Putamen (tissue), 1 donor: ENCODE results near the gene ZNRF4.

Experiments used
- DNase-seq: peaks from one replicate; pipeline ENCODE4 v3.0.0-alpha.2; 2016; ENCODE audit warnings: low spot score

The ZNRF4 gene

DNA sequence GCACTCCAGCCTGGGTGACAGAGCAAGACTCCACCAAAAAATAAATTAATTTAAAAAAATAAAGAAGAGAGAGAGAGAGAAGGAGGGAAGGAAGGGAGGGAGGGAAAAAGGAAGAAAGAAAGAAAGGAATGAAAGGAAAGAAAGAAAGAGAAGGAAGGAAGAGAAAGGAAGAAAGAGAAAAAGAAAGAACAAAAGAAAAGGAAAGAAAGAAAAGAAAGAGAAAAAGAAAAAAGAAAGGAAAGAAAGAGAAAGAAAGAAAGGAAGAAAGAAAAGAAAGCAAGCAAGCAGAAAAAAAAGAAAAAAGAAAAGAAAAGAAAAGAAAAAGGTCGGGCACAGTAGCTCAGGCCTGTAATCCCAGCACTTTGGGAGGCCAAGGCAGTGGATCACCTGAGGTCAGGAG is 14.9 kb upstream of the ZNRF4 start:
- no peak for DNase-seq

DNA sequence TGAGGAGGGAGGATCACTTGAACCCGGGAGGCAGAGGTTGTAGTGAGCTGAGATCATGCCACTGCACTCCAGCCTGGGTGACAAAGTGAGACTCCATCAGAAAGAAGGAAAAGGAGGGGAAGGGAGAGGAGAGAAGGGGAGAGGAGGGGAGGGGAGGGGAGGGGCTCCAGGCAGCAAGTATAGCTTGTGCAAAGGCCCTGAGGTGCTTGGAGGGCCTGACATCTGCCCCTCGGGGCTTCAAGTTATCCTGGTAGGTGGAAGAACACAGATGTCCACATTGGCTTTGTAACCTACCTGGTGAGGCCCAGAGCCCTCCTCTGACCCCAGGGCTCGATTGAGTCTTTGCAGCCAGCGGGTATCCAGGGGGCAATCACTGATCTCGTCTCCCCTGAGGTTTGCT is 11.5 kb upstream of the ZNRF4 start:
- DNase-seq = no peak

DNA sequence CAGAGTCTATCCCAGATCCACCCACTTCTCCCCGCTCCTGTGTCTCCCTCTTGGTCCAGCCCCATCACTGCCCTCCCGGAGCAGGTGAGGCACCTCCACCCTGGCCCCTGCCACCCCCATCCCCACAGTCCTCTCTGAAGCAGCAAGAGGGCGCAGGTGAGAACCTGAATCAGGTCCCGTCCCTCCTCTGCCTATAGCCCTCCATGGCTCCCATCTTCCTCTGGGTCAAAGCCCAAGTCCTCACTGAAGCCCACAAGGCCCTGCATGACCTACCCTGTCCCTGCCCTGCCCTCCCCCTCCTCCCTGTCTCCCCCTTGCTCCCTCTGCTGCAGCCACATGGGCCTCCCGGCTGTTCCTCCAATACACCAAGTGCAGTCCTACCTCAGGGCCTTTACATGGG is 10.8 kb upstream of the ZNRF4 start:
- no peak for DNase-seq

DNA sequence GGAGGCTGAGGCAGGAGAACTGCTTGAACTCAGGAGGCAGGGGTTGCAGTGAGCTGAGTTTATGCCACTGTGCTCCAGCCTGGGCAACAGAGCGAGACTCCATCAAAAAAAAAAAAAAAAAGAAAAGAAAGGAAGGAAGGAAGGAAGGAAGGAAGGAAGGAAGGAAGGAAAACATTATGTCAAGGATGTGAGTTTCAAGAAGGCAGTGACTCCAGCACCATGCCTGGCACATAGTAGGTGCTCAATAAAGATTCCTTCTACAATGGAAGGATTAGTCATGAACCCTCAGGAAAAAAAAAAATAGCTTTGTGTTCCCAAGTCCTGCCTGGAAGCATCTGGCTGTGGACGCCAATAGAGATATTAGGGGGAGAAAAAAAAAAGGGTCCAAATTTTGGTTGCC is 10.1 kb upstream of the ZNRF4 start:
- DNase-seq = no peak

DNA sequence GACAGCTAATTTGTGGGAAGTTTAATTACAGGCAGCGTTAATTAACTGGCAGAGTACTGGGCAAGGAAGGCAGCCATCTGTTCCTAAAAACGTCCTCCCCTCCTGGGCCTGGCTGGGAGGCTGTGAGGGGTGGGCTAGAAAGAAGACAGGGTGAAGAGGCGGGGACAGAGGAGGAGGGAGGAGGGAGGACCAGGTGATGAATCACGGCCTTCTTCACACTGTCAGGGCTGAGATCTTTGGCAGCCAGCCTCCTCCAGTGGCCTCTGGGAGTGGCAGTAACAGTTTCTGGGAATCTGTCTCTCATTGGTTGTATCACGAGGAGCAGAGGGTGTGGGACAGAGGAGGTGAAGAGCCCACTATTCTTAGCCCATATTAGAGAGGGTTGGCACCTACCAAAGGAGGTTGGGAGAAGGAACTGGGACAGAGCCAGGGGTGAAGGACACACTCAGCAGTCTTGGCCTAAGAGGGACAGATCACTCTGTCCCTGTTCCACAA is 9.6 kb upstream of the ZNRF4 start:
- DNase-seq = no peak

DNA sequence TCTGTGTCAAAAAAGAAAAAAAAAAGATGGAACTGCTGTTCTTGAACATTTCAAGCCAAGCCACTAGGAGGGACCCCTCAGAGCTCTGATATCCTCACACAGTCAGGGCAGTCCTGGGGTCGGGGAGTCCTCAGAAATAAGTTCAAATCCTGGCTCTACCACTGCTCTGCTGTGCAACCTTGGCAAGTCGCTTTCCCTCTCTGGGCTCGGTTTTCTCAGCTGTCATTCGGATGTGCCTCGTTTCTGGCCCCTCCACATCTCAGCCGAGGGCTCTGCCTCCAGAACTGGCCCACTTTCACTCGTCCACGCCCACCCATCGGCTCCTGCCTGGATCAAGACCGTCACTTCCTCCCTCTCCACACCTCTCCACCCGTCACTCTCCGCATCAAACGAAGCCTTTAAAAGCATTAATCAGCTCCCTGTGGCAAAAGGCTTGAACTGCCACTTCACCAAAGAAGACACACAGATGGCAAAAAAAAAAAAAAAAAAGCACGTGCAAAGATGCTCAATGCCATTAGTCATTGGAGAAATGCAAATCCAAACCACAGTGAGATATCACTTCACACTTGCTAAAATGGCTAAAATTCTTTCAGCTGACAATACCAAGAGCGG is 7.4 kb upstream of the ZNRF4 start:
- DNase-seq = no peak

DNA sequence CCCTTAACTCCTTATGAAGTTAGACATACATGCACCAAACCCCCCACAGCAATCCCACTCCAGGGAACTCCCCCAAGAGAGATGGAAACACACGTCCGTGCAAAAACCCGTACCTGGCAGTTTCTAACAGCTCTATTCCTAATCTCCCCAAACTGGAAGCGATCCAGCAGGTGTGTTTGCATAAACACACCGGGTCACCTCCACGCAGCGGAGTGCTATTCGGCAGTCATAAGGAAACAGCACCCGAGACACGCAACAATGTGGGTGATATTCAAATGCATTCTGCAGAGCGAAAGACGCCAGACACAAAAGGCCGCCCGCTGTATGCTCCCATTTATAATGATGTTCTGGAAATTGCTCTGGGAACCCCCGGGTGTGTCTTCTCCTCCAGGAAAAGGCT is 6.8 kb upstream of the ZNRF4 start:
- DNase-seq = no peak

DNA sequence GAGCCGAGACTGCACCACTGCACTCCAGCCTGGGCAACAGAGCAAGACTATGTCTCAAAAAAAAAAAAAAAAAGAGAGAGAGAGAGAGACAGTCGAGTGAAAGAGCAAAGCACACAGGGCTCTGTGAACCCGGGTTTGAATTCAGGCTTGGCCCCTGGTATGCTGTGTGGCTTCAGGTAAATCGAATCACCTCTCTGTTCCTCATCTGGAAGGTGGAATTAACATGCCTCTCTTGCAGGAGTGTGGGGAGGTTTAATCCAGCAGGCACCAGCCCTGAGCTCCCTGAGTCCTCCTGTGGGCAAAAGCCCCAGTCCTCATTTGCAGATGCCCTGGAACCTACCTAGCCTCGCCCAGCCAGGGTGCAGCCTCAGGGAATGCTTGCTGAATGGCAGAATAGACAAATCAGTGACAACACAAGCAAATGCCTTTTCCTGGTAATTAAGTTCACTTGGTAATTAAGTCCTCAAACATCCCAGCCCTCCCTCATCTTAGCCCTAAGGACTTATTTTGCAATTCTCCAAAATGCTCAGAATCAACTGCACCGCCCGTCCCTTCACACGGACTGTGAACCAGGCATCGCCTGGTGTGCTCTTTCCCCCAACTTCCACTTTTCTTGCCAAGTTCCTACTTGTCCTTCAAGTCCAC is 4.6 kb upstream of the ZNRF4 start:
- no peak for DNase-seq

DNA sequence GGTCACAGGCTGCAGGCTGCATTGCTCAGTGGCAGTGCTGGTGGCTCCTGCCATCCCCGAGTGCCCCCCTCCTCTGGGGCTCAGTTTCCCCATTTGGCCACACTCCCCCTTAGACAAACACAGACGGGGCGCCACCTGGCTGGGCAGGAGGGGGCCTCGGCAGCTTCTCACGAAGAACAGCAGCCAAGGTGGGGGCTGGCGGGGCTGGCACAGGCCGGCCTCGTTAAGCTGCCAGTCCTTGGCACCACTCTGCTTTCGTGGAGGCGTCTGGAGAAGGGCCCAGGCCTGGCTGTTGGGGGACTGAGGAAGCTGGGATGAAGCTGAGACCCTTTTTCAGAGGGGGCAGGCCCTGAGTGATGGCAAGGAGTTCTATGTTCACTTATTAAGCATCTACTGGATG is 3.7 kb upstream of the ZNRF4 start:
- DNase-seq = peak; percentile 12

DNA sequence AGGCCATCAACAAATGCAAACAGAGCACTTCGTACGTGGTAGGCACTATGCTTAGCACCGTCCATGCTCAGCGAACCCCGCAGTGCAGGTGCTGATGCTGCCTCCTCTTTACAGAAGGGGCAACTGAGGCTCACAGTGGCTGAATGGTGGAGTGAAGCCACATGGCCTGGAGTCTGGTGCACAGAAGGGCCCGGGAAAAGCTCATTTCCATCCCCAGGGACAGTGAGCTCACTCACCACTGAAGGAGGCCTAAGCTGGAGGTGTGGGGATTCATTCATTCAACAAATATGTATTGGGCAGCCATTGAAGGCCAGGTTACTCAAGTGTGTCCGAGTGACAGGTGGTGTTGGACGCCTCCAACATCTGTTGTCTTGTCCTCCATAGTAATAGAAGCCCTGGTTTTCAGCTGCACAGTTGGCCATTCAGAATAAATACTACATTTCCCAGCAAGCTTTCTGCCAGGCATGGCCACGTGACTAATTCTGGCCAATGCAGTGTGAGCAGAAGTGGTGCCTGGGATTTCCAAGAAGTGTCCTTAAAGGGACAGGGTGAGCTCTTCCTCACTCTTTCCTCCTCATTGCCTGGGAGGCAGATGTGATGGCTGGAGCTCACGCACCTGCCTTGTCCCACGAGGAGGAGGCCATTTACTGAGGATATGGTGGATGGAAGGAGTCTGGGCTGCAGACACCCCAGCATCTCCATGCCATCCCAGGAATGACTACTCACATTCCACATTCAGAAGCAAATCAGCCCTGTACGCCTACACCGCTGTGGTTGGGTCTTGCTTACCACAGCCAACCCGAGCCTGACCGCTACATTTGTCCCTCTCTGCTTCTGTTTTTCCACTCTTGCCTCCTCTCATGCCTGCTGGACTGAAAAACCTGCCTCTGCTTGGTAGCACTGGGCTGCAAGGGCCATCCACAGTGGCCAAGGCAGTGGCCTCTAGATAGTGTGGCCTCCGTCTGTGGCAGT is 2.3 kb upstream of the ZNRF4 start:
- no peak for DNase-seq

DNA sequence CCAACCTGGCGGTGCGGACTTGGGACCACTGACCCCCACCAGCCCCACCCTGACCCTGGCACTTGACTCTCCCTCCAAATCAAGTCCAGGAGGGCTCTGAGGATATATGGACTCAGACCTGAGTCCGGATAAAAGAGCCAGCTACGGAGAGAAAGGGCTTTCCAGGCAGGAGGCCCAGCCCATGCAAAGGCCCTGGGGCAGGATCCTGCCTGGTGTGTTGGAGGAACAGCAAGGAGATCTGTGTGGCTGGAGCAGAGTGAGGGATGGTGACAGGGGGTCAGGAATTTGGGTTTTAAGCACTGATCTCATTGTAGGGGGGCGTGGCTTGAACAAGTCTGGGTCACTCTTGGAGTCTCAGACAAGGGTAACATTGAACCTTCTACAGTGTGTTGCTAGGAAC is 474 bp upstream of the ZNRF4 start:
- DNase-seq = no peak

DNA sequence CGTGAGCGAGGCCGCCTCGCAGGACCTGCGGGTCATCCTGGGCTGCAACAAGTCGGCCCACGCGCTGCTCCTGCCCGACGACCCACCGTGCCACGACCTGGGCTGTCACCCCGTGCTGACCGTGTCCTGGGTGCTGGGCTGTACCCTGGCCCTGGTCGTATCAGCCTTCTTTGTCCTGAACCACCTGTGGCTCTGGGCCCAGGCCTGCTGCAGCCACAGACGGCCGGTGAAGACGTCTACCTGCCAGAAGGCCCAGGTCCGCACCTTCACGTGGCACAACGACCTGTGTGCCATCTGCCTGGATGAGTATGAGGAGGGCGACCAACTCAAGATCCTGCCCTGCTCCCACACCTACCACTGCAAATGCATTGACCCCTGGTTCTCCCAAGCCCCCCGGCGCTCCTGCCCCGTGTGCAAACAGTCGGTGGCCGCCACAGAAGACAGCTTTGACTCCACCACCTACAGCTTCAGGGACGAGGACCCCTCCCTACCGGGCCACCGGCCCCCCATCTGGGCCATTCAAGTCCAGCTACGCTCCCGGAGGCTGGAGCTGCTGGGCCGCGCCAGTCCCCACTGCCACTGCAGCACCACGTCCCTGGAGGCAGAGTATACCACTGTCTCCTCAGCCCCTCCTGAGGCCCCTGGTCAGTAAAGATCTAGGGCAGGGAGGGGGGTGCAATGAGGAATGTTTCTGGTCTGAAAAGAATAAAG is 1.1 kb downstream of the ZNRF4 start:
- DNase-seq = no peak

DNA sequence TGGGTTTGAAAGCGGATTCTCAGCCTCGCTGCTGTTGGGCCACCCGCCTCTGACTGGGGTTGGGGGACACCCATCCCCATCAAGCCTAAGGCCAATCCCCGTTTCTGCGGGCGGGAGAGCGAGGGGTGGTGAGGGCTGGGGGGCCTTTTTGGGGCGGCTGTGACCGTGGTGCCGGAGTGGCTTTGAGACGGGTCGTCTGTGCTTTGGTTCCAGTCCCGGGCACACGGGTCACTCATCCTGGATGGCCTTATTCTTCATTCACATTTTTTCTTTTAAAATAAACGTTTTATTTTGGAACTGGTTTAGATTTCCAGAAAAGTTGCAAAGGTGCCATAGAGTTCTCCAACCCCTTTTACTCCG is 1.6 kb downstream of the ZNRF4 start:
- DNase-seq = no peak

DNA sequence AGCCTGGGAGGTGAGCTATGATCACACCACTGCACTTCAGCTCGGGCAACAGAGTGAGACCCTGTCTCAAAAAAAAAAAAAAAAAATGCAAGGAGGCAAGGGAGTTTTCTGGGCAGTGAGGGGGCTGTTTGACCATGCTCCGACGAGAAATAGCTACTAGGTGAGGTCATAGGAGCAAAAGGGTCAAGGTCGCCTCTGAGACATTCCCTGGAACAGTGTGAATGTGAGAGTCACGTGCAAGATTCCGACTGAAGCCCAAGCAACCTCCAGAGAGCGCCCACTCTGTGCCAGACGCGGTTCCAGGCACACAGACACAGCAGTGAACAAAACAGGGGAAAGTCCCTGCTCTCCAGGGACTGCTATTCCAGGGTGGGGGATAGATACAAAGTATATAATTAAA is 2.5 kb downstream of the ZNRF4 start:
- DNase-seq = no peak

DNA sequence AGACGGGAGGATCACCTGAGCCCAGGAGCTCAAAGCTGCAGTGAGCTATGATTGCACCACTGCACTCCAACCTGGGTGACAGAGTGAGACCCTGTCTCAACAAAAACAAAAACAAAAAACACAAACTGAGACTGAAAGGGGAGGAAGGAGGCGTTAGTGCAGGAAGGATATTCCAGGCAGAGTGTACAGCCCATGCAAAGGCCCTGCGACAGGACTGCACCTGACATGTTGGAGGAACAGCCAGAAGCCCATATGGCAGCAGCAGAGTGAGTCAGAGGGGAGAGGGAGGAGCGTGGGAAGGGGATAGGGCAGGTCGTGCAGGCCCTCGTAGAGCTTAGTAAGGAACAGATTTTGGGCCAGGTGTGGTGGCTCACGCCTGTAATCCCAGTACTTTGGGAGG is 3.2 kb downstream of the ZNRF4 start:
- DNase-seq = no peak

DNA sequence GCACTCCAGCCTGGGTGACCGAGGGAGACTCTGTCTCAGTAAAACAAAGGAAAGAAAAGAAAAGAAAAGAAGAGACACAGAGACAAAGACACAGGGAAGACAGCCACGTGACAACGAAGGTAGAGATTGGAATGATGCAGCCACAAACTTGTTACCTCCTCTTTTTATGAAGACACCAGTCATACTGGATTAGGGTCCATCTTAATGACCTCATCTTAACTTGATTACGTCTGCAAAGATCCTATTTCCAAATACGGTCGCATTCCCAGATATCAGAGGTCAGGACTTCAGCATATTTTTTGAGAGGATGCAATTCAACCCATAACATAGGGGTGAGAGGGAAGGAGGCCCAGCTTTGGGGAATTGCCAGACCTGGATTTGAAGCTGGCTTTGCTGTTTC is 4.1 kb downstream of the ZNRF4 start:
- DNase-seq = no peak

DNA sequence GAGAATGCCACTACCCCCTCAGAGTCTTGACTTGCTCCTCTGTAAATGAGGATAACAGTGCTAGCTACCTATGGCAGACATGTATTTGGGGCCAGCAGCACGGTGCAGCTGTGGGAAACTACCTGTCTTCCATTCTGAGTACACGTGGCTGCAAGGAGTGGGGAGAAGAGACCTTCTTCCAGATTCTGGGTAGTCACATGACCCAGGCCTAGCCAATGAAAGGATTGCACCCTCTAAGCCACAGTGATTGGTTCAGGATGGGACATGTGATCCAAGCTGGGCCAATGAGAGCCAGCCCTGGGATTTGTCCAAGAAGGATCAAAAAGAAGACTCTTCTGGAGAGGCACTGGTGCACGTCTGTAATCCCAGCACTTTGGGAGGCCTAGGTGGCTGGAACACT is 5.5 kb downstream of the ZNRF4 start:
- DNase-seq = no peak

DNA sequence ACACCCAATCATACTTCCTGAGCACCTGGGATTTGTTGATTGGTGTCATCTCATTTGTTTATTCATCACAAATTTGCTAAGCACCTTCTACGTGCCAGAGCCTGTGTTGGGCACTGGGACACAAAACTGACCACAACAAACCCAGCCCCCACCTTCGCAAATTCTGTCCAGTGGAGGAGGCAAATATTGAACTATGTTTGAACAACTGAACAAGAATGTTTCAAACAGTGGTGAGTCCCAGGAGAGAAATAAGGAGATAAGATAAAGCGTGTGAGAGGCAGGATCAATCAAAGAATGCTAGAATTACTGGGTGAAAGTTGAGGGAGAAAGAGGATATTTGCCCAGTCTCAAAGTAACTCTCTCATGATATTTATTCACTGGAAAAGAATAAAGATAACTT is 8.7 kb downstream of the ZNRF4 start:
- no peak for DNase-seq

DNA sequence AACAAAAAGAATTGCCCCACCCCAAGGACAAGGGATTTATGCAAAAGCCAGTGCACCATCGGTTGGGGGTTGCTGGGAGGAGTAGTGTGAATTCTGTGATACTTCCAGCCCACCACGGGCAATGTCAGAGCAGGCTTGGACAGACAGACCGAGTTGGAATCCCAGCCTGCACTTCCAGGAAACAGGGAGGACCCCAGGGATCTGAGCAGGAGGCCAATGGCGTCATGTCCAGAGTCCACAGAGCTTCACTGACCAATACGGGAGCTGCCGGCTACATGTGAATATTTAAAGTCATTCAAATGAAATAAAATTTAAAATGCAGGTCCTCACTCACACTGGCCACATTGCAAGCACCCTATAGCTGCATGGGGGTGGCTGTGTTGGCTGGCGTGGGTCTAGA is 10.9 kb downstream of the ZNRF4 start:
- no peak for DNase-seq

DNA sequence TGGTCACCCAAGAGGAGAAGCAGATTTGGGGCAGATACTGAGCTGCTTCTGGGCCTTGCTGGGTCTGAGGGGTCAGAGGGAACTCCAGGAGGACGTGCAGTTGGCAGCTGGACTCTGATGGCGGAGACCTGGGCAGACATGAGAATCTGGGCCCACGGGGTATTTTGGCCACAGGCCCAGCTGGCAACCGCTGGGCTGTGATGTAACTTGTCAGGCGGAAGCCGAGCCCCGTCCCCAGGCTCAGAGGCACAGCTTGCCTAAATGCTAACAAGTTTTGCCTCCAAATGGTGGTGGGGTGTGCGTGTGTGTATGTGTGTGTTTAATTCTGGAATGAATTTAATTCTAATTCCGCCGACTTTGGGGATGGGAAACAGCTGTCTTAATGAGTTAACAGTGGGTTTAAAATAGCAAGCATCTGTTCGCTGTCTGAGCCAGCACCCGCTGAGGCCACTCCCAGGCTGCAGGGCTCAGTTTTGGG is 11.6 kb downstream of the ZNRF4 start:
- no peak for DNase-seq

DNA sequence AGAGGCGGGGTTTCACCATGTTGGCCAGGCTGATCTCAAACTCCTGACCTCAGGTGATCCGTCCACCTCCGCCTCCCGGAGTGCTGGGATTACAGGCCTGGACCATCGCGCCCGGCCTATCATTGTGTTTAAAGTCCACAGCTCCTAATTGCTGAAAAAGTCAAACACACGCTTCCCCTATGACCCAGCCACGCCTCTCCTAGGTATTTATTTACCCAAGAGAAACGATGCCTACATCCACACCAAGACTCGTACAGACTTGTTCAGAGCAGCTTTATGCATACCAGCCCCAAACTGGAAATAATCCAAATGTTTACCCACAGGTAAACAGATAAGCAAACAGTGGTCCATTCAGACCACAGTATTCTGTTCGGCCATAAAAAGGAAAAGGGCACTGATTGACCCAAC is 15.1 kb downstream of the ZNRF4 start:
- no peak for DNase-seq

DNA sequence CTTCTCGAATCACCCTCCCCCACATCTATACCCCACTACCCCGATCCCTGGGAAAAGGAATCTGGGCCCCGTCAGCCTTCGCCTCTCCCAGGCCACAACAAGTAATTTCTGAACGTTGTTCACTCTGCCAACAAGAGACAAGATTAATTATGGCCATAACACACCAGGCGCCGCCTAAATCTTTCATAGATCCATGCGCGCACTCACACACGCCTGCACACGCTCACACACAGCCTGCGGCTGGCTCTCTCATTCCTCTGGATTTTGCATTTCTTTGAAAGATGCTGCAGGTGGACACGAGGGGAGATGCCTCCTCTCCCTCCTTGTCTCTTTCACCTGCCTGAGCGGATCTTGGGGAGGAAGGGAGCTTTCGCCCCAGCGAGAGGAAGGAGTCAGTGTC is 17.1 kb downstream of the ZNRF4 start:
- DNase-seq = no peak
